Thymus (tissue), 11 donors: ENCODE data around the gene HDGFL3. TPM values are rescaled to one million over a fixed set of nuclear protein-coding genes. Genes with fewer than 3 reads are reported as not detected.
A peak's percentile ranks its signal among the peaks of the same experiment; 100 is the strongest.
"Not testable (repeated sequence)": the region's sequence is repeated elsewhere in the genome, so short reads cannot be mapped to it uniquely, and the experiment has no call there.

Source experiments
- DNase-seq, 9 donors: peaks; one replicate each; pipeline ENCODE4 v3.0.0-alpha.2; 2013; ENCODE audit warnings: low spot score in 9 of 9, low read depth in 6 of 9, missing footprints in 1 of 9
- H3K27ac ChIP-seq, 2 donors: one replicate each; pipeline ENCODE4 v1.5.1; 2013; ENCODE audit warnings: control low read depth in 1 of 2, low read depth in 1 of 2, low read length in 1 of 2, mild to moderate bottlenecking in 1 of 2, moderate library complexity in 1 of 2
- H3K27me3 ChIP-seq, 2 donors: one replicate each; pipeline ENCODE4 v1.5.1; 2013; ENCODE audit warnings: low read length in 1 of 2; ENCODE audit not compliant: control insufficient read depth in 2 of 2, insufficient read depth in 1 of 2
- H3K36me3 ChIP-seq, 2 donors: one replicate each; pipeline ENCODE4 v1.5.1; 2013; ENCODE audit warnings: low read length in 1 of 2, mild to moderate bottlenecking in 1 of 2, moderate library complexity in 1 of 2; ENCODE audit not compliant: control insufficient read depth in 2 of 2, insufficient read depth in 2 of 2
- H3K4me1 ChIP-seq, 2 donors: one replicate each; pipeline ENCODE4 v1.5.1; 2013; ENCODE audit warnings: low read length in 2 of 2; ENCODE audit not compliant: control insufficient read depth in 2 of 2, insufficient read depth in 2 of 2
- H3K4me3 ChIP-seq, 2 donors: one replicate each; pipeline ENCODE4 v1.5.1; 2013; ENCODE audit warnings: low read length in 2 of 2, control low read depth in 1 of 2, mild to moderate bottlenecking in 1 of 2
- H3K9me3 ChIP-seq, 2 donors: one replicate each; pipeline ENCODE4 v1.5.1; 2013; ENCODE audit warnings: low read length in 1 of 2, mild to moderate bottlenecking in 1 of 2; ENCODE audit not compliant: control insufficient read depth in 2 of 2, insufficient read depth in 1 of 2
- WGBS: extraction: QIAGEN DNeasy Blood & Tissue Kit; methylation state at CpG from one replicate; pipeline ENCODE4 v1.1.7; 2013; 5-methylcytosine and 5-hydroxymethylcytosine counted together
- polyA plus RNA-seq: library from polyadenylated mRNA; stranded (reverse); fragments of 200-250 nt; gene quantifications from one replicate; pipeline ENCODE4 v1.2.3, GENCODE V29; 2013
- total RNA-seq: library from RNA; stranded (reverse); fragments of 120-200 nt; gene quantifications from one replicate; pipeline ENCODE4 v1.2.4, GENCODE V29; 2013
- donor health status: healthy.

Gene HDGFL3
- total and polyA plus RNA-seq, 2 donors: 20.9 to 43.1 TPM

- H3K36me3 ChIP-seq, H3K27me3 ChIP-seq, DNase-seq, H3K4me3 ChIP-seq, H3K9me3 ChIP-seq, H3K4me1 ChIP-seq: not testable (repeated sequence)
- peak overlapping the region in 1 of 2 donors; percentile 17 for H3K27ac ChIP-seq
- WGBS: 94% methylated on average over 3 of the region's 3 CpGs
Observed at GRCh38 chr15:83091965-83092308, 115.7 kb downstream of the HDGFL3 start.

DNA sequence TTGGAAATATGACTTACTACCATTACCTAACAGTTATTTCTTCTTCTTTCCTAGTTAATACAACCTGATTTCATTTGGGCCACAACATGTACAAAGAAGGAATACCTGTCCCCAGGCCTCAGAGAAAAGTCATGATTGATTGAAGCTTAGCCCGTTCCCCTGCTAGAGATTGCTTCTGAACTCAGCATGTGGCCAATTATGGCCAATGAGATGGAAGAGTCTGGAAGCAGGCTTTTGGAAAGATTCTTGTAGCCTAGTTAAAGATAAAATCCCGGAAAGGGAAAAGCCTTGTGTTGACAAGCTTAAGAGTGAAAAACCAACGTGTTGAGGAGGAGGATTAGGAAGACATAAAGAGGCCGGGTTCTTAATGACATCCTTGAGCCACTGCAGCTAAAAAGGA is 117.2 kb downstream of the HDGFL3 start:
- H3K9me3 ChIP-seq: no peaks in the 10 kb centered on the region
- no peaks in the 10 kb centered on the region for H3K4me1 ChIP-seq
- H3K27ac ChIP-seq: no peak overlapping the region
- no peaks in the 10 kb centered on the region for H3K36me3 ChIP-seq
- no peak overlapping the region for H3K4me3 ChIP-seq
- no peak for DNase-seq
- no peaks in the 10 kb centered on the region for H3K27me3 ChIP-seq
- WGBS: 97% methylated on average over 4 of the region's 4 CpGs

DNA sequence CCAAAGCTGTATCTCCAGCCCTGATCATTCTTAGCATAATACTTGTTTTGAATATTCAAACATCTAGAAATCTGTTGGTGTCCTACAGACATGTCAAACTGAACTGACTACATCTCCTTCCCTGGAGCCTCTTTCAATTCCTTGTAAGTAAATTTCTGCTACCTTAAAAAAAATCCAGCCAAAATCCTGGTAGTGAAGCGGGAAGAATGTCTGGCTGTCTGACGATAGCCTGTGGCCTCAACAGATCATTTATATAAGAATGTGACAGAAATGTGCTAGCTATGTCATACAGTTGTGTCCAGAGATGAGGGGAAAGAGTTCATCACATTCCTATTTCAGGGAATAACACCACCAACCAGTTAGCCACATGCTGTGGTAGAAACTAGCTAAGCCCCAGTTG is 118.7 kb downstream of the HDGFL3 start:
- 97% methylated on average over 2 of the region's 2 CpGs for WGBS
- Histone ChIP-seq H3K4me1 (no peaks in the 10 kb centered on the region), H3K27me3 (no peaks in the 10 kb centered on the region), H3K9me3 (no peaks in the 10 kb centered on the region), H3K27ac (no peak overlapping the region), H3K4me3 (no peak overlapping the region), H3K36me3 (no peaks in the 10 kb centered on the region)
- no peak for DNase-seq

DNA sequence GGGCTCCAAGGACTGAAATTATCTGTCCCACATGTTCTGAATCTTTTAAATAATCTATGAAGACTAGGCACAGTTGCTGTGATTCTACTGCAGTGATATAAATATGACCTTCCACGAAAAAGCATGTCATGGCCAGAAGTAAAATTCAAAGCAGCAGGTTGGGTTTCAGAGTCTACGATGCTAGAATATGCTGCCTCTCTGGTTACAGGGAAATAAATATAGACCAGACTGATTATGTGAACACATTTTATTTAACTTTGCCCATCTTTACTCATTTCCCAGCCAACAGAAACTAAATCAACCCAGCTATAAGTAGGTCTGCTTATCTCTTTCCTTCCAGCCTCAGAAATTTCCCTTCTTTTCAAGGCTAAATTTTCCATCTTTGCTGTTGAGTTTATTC is 120.0 kb downstream of the HDGFL3 start:
- Histone ChIP-seq H3K4me1 (no peaks in the 10 kb centered on the region), H3K9me3 (no peaks in the 10 kb centered on the region), H3K27ac (no peak overlapping the region), H3K4me3 (no peak overlapping the region), H3K36me3 (no peaks in the 10 kb centered on the region), H3K27me3 (no peaks in the 10 kb centered on the region)
- DNase-seq: no peak
- WGBS: 79% methylated on average over 2 of the region's 2 CpGs

DNA sequence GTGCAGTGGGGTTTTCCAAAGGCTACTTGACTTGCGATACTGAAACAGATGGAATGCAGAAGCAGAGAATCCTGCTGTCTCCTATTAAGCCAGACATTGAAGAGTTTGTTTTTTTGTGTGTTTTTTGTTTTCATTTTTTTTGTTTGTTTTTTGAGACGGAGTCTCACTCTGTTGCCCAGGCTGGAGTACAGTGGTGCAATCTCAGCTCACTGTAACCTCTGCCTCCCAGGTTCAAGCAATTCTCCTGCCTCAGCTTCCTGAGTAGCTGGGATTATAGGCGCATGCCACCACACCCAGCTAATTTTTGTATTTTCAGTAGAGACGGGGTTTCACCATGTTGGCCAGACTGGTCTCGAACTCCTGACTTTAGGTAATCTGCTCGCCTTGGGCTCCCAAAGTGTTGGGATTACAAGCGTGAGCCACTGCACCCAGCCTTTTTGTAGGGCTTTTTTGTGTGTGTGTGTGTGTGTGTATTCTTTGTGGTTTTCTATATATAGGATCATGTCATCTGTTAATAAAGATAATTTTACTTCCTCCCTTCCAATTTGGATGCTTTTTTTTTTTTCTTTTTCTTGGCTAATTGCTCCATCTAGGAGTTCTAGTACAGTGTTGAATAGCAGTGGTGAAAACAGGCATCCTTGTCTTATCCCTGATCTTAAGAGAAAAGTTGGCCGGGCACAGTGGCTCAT is 121.6 kb downstream of the HDGFL3 start:
- not testable (repeated sequence) for H3K27me3 ChIP-seq, H3K27ac ChIP-seq, DNase-seq, H3K4me3 ChIP-seq, H3K4me1 ChIP-seq, H3K9me3 ChIP-seq, H3K36me3 ChIP-seq
- 92% methylated on average over 8 of the region's 8 CpGs for WGBS

DNA sequence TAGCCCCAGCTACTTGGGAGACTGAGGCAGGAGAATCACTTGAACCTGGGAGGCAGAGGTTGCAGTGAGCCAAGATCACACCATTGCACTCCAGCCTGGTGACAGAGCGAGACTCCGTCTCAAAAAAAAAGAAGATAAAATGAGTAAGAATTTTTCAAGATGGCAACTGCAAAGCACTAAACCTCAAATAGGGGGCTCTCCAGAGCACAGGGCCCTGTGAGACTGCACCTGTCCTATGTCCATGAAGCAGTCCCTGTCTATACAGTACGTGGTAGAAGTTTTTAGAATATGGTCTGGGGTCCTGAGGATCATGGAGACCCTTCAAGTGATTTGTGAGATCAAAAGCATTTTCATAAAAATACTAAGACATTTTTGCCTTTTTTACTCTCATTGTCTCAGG is 122.2 kb downstream of the HDGFL3 start:
- H3K4me1 ChIP-seq, H3K27ac ChIP-seq, DNase-seq, H3K27me3 ChIP-seq, H3K36me3 ChIP-seq, H3K4me3 ChIP-seq, H3K9me3 ChIP-seq: not testable (repeated sequence)
- WGBS: 95% methylated on average over 3 of the region's 3 CpGs

GRCh38 chr15:83082730-83083386 is 124.8 kb downstream of the HDGFL3 start:
- H3K27me3 ChIP-seq: peaks cover 0 to 3% of the 10 kb centered on the region in 2 donors
- 89% methylated on average over 5 of the region's 5 CpGs for WGBS
- no peaks in the 10 kb centered on the region for H3K36me3 ChIP-seq
- H3K9me3 ChIP-seq: no peaks in the 10 kb centered on the region
- H3K4me1 ChIP-seq: no peaks in the 10 kb centered on the region
- DNase-seq: no peak
- H3K4me3 ChIP-seq: no peak overlapping the region
- no peak overlapping the region for H3K27ac ChIP-seq

- Histone ChIP-seq H3K4me1 (no peaks in the 10 kb centered on the region), H3K27me3 (peaks cover 0 to 3% of the 10 kb centered on the region in 2 donors), H3K4me3 (no peak overlapping the region), H3K27ac (no peak overlapping the region), H3K9me3 (no peaks in the 10 kb centered on the region), H3K36me3 (no peaks in the 10 kb centered on the region)
- no peak for DNase-seq
- 94% methylated on average over 5 of the region's 5 CpGs for WGBS
Observed at GRCh38 chr15:83081256-83082014, 126.2 kb downstream of the HDGFL3 start.

- Histone ChIP-seq H3K27me3 (peaks cover 0 to 3% of the 10 kb centered on the region in 2 donors), H3K36me3 (no peaks in the 10 kb centered on the region), H3K4me3 (no peak overlapping the region), H3K27ac (no peak overlapping the region), H3K9me3 (peaks cover 0 to 9% of the 10 kb centered on the region in 2 donors), H3K4me1 (no peaks in the 10 kb centered on the region)
- no peak for DNase-seq
- WGBS: 92% methylated on average over 7 of the region's 7 CpGs
Observed at GRCh38 chr15:83078712-83079111, 128.9 kb downstream of the HDGFL3 start.
